Measurements from ENCODE around the gene C11orf58. TPM values are rescaled to one million over a fixed set of nuclear protein-coding genes. Genes with fewer than 3 reads are reported as not detected.

The C11orf58 gene
- total RNA-seq, 2 donors from 2014 or later = 162 to 183 TPM

DNA sequence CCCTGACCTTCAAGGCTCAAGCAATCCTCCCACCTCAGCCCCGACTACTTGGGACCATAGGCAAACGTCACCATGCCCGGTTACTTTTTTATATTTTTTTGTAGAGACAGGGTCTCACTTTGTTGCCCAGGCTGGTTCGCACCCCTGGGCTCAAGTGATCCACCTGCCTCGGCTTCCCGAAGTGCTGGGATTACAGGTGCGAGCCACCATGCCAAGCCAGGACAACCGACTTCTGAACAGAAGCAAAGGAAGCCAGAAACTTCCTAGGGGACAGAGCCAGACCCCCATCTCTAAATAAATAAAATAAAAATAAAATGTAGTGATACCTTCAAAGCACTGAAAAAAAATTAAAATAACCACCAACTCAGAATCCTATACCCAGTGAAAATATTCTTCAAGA, 26.4 kb downstream of the C11orf58 start:
- 94 to 100% methylated on average over 3 to 8 of the region's 8 CpGs for WGBS, 2 experiments (ENCODE audit: insufficient coverage in 1 of 2, insufficient read length in 1 of 2)
- H3K36me3 Mint-ChIP-seq (ENCODE audit: low read depth) = no peaks in the 10 kb centered on the region
- Histone ChIP-seq H3K9me3 (ENCODE audit: control insufficient read depth, low read length) (no peaks in the 10 kb centered on the region), H3K4me1 (ENCODE audit: control insufficient read depth, insufficient read depth, low read length) (no peaks in the 10 kb centered on the region), H3K9ac (ENCODE audit: extremely low read depth, low read length, poor library complexity, severe bottlenecking) (no peak overlapping the region), H3K27ac (ENCODE audit: low read depth, low read length) (no peak overlapping the region), H3K36me3 (ENCODE audit: control insufficient read depth, insufficient read depth, low read length) (no peaks in the 10 kb centered on the region), H3K27me3 (ENCODE audit: control insufficient read depth, insufficient read depth, low read length, poor library complexity, severe bottlenecking) (no peaks in the 10 kb centered on the region), H3K4me3 (ENCODE audit: low read length) (no peak overlapping the region)
- H3K9me3 Mint-ChIP-seq = no peaks in the 10 kb centered on the region
- no peaks in the 10 kb centered on the region for H3K27me3 Mint-ChIP-seq (ENCODE audit: insufficient read depth)
- TF ChIP-seq, protein P1, sequence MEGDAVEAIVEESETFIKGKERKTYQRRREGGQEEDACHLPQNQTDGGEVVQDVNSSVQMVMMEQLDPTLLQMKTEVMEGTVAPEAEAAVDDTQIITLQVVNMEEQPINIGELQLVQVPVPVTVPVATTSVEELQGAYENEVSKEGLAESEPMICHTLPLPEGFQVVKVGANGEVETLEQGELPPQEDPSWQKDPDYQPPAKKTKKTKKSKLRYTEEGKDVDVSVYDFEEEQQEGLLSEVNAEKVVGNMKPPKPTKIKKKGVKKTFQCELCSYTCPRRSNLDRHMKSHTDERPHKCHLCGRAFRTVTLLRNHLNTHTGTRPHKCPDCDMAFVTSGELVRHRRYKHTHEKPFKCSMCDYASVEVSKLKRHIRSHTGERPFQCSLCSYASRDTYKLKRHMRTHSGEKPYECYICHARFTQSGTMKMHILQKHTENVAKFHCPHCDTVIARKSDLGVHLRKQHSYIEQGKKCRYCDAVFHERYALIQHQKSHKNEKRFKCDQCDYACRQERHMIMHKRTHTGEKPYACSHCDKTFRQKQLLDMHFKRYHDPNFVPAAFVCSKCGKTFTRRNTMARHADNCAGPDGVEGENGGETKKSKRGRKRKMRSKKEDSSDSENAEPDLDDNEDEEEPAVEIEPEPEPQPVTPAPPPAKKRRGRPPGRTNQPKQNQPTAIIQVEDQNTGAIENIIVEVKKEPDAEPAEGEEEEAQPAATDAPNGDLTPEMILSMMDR (conservative IDR thresholded peaks at IDR 0.05) = no peak
- no peaks in the 10 kb centered on the region for H3K4me1 Mint-ChIP-seq
- H3K4me3 Mint-ChIP-seq = no peak overlapping the region
- no peak overlapping the region for H3K27ac Mint-ChIP-seq
- DNase-seq = no peak

DNA sequence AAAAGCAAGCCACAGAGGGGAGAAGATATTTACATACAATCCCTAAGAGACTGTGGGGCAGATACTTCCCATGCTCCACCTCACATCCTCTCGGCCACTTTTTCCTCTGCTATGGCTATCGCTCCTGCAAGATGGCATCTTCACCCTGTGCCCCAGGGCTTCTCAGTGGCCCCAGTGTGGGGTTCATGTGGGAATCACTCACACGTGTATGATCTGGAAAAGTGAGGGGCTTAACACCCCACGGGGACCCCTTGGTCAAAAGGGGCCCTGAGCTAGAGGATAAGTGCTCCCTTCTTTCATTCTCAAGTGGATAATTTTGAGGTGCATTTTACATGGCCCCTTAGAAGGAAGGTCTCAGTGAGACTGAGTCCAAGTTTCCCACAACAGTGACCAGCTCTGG, 28.7 kb downstream of the C11orf58 start:
- TF ChIP-seq, protein P1 (conservative IDR thresholded peaks at IDR 0.05) = no peak
- H3K9me3 Mint-ChIP-seq = no peaks in the 10 kb centered on the region
- DNase-seq = no peak
- no peak overlapping the region for H3K27ac Mint-ChIP-seq
- WGBS, 2 experiments (ENCODE audit: insufficient coverage in 1 of 2, insufficient read length in 1 of 2) = 90 to 93% methylated on average over 2 to 4 of the region's 4 CpGs
- no peak overlapping the region for H3K4me3 Mint-ChIP-seq
- Histone ChIP-seq H3K27me3 (ENCODE audit: control insufficient read depth, insufficient read depth, low read length, poor library complexity, severe bottlenecking) (no peaks in the 10 kb centered on the region), H3K4me3 (ENCODE audit: low read length) (no peak overlapping the region), H3K4me1 (ENCODE audit: control insufficient read depth, insufficient read depth, low read length) (no peaks in the 10 kb centered on the region), H3K36me3 (ENCODE audit: control insufficient read depth, insufficient read depth, low read length) (no peaks in the 10 kb centered on the region), H3K9me3 (ENCODE audit: control insufficient read depth, low read length) (no peaks in the 10 kb centered on the region), H3K9ac (ENCODE audit: extremely low read depth, low read length, poor library complexity, severe bottlenecking) (no peak overlapping the region), H3K27ac (ENCODE audit: low read depth, low read length) (no peak overlapping the region)
- H3K4me1 Mint-ChIP-seq = no peaks in the 10 kb centered on the region
- no peaks in the 10 kb centered on the region for H3K36me3 Mint-ChIP-seq (ENCODE audit: low read depth)
- H3K27me3 Mint-ChIP-seq (ENCODE audit: insufficient read depth) = no peaks in the 10 kb centered on the region

DNA sequence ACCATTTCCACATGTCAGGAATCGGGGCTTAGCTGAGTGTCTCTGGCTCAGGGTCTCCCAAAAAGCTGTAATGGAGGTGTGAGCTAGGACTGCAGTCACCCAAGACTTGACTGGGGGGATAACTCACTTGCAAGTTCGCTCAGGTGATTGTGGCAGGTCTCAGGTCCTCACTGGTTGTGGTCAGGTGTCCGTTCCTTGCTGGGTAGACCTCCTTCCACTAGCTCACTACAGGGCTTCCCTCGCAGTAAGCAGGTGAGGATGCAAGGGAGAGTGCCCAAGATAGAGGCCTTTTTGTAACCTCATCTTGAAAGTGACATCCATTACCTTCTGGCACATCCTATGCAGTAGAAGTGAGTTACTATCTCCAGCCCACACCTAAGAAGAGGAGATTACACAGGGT, 29.5 kb downstream of the C11orf58 start:
- Histone ChIP-seq H3K4me3 (ENCODE audit: low read length) (no peak overlapping the region), H3K27me3 (ENCODE audit: control insufficient read depth, insufficient read depth, low read length, poor library complexity, severe bottlenecking) (no peaks in the 10 kb centered on the region), H3K36me3 (ENCODE audit: control insufficient read depth, insufficient read depth, low read length) (no peaks in the 10 kb centered on the region), H3K27ac (ENCODE audit: low read depth, low read length) (no peak overlapping the region), H3K4me1 (ENCODE audit: control insufficient read depth, insufficient read depth, low read length) (no peaks in the 10 kb centered on the region), H3K9me3 (ENCODE audit: control insufficient read depth, low read length) (no peaks in the 10 kb centered on the region), H3K9ac (ENCODE audit: extremely low read depth, low read length, poor library complexity, severe bottlenecking) (no peak overlapping the region)
- 92 to 100% methylated on average over 1 to 4 of the region's 4 CpGs for WGBS, 2 experiments (ENCODE audit: insufficient coverage in 1 of 2, insufficient read length in 1 of 2)
- no peaks in the 10 kb centered on the region for H3K4me1 Mint-ChIP-seq
- no peak overlapping the region for H3K27ac Mint-ChIP-seq
- no peaks in the 10 kb centered on the region for H3K36me3 Mint-ChIP-seq (ENCODE audit: low read depth)
- H3K4me3 Mint-ChIP-seq = no peak overlapping the region
- no peak for DNase-seq
- TF ChIP-seq, protein P1 (conservative IDR thresholded peaks at IDR 0.05) = no peak
- H3K9me3 Mint-ChIP-seq = no peaks in the 10 kb centered on the region
- H3K27me3 Mint-ChIP-seq (ENCODE audit: insufficient read depth) = no peaks in the 10 kb centered on the region

Data from endodermal cell (in vitro differentiated cells).